SH-SY5Y (cell line): Measurements from ENCODE around the gene STIP1.

Source experiments
- GATA2 ChIP-seq: IDR thresholded peaks from 2 replicates; pipeline ENCODE4 v1.6.1; 2011; ENCODE audit warnings: mild to moderate bottlenecking, low read depth, low read length
- GATA3 ChIP-seq: IDR thresholded peaks from 2 replicates; pipeline ENCODE4 v1.6.1; 2011; ENCODE audit warnings: low read depth, mild to moderate bottlenecking, low read length, moderate library complexity

DNA sequence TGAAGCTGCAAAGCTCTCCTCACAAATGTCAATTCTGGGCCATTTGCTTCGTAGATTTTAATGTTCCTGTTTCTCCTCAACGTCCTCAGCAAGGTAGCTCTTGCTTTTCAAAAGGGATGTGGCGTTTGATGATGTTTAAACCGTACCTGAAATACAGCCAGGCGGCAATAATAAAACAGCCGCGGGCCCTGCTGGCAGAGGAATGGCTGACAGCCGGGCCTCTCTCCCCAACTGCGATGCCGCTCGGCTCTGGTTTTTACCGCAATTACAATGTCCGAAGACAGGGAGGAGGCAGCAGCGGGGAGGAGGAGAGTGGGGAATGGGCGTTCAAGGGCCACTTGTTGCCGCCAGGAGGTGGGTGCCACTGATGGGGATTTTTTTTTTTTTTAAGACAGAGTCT, 47.6 kb upstream of the STIP1 start:
- TF ChIP-seq GATA2 (no peak), GATA3 (no peak)
